MM.1S (cell line): Measurements from ENCODE around the gene CTNNA3.

Experiments
- DNase-seq: peaks from one replicate; pipeline ENCODE4 v3.0.0-alpha.2; 2015
- H2AFZ ChIP-seq: fragments of 300-600 bp; sonication (generic); 2 replicates; pipeline ENCODE4 v1.6.0; 2016; ENCODE audit warnings: antibody characterized with exemption, low read length
- H3F3A ChIP-seq: fragments of 300-600 bp; sonication (generic); 2 replicates; pipeline ENCODE4 v1.6.1; 2016; ENCODE audit warnings: mild to moderate bottlenecking, antibody characterized with exemption, low read length, moderate library complexity, mixed read lengths; ENCODE audit not compliant: insufficient read depth
- H3K27ac ChIP-seq: fragments of 300-600 bp; sonication (generic); 2 replicates; pipeline ENCODE4 v1.5.1; 2016; ENCODE audit warnings: mild to moderate bottlenecking, low read length
- H3K27me3 ChIP-seq: fragments of 300-600 bp; sonication (generic); replicated peaks from 2 replicates; pipeline ENCODE4 v1.6.0; 2016; ENCODE audit warnings: low read length; ENCODE audit not compliant: insufficient read depth
- H3K36me3 ChIP-seq: fragments of 300-600 bp; sonication (generic); replicated peaks from 2 replicates; pipeline ENCODE4 v1.6.1; 2016; ENCODE audit warnings: mild to moderate bottlenecking, low read length, mixed read lengths; ENCODE audit not compliant: insufficient read depth
- H3K4me1 ChIP-seq: fragments of 300-600 bp; sonication (generic); 2 replicates; pipeline ENCODE4 v1.6.1; 2016; ENCODE audit warnings: low read length, mixed read lengths
- H3K4me2 ChIP-seq: fragments of 300-600 bp; sonication (generic); 2 replicates; pipeline ENCODE4 v1.6.0; 2016; ENCODE audit warnings: low read depth, low read length
- H3K4me3 ChIP-seq: fragments of 300-600 bp; sonication (generic); 2 replicates; pipeline ENCODE4 v1.5.1; 2016; ENCODE audit warnings: low read length, mixed read lengths
- H3K79me2 ChIP-seq: fragments of 300-600 bp; sonication (generic); 2 replicates; pipeline ENCODE4 v1.6.1; 2016; ENCODE audit warnings: mixed run types, low read length, mixed read lengths
- H3K9ac ChIP-seq: fragments of 300-600 bp; sonication (generic); 2 replicates; pipeline ENCODE4 v1.6.1; 2016; ENCODE audit warnings: low read length, mixed read lengths
- H3K9me2 ChIP-seq: fragments of 300-600 bp; sonication (generic); replicated peaks from 2 replicates; pipeline ENCODE4 v1.6.1; 2016; ENCODE audit warnings: mild to moderate bottlenecking, low read length, mixed read lengths; ENCODE audit not compliant: insufficient read depth
- H3K9me3 ChIP-seq: fragments of 300-600 bp; sonication (generic); replicated peaks from 2 replicates; pipeline ENCODE4 v1.6.1; 2016; ENCODE audit warnings: mild to moderate bottlenecking, low read length, mixed read lengths; ENCODE audit not compliant: insufficient read depth
- H4K20me1 ChIP-seq: fragments of 300-600 bp; sonication (generic); 2 replicates; pipeline ENCODE4 v1.6.1; 2016; ENCODE audit warnings: mild to moderate bottlenecking, low read length, moderate library complexity, mixed read lengths; ENCODE audit not compliant: insufficient read depth
- CTCF ChIP-seq: fragments of 300-600 bp; sonication (generic); IDR thresholded peaks from 2 replicates; pipeline ENCODE4 v1.5.1; 2016; ENCODE audit warnings: antibody characterized with exemption, low read length, mixed read lengths
- EZH2 ChIP-seq: fragments of 300-600 bp; sonication (generic); optimal IDR thresholded peaks from 2 replicates; pipeline ENCODE3; 2017; ENCODE audit warnings: low read depth, mild to moderate bottlenecking, antibody characterized with exemption, low read length, mixed read lengths
- EZH2phosphoT487 ChIP-seq: fragments of 300-600 bp; sonication (generic); IDR thresholded peaks from 2 replicates; pipeline ENCODE4 v1.6.1; 2018; ENCODE audit warnings: antibody characterized with exemption, low read length

The CTNNA3 gene

GRCh38 chr10:66792441-66792840 lies 903.6 kb downstream of the CTNNA3 start:
- H3K4me1 ChIP-seq: no peaks in the 10 kb centered on the region

GRCh38 chr10:66788178-66788987 lies 907.6 kb downstream of the CTNNA3 start:
- no peaks in the 10 kb centered on the region for H4K20me1 ChIP-seq
- H3K79me2 ChIP-seq: no peaks in the 10 kb centered on the region
- H3K9me2 ChIP-seq: no peaks in the 10 kb centered on the region
- peak overlapping the region; percentile 59 for H3K4me2 ChIP-seq
- H3K9ac ChIP-seq: peak overlapping the region; percentile 4; the same call in 1 of the 2 replicates
- no peak for TF ChIP-seq EZH2phosphoT487
- no peak for TF ChIP-seq CTCF
- TF ChIP-seq EZH2: no peak
- no peaks in the 10 kb centered on the region for H3K27me3 ChIP-seq
- H3K9me3 ChIP-seq: no peaks in the 10 kb centered on the region
- no peaks in the 10 kb centered on the region for H3K36me3 ChIP-seq
- no peaks in the 10 kb centered on the region for H3F3A ChIP-seq
- no peak for DNase-seq
- no peaks in the 10 kb centered on the region for H3K4me1 ChIP-seq
- no peak overlapping the region for H3K27ac ChIP-seq
- H3K4me3 ChIP-seq: peak overlapping the region; percentile 20; the same call in 1 of the 2 replicates
- H2AFZ ChIP-seq: peak overlapping the region; percentile 60

More at GRCh38 chr10:66792441-66792840, 903.6 kb downstream of the CTNNA3 start:
- Histone ChIP-seq H4K20me1 (no peaks in the 10 kb centered on the region), H3K9ac (no peak overlapping the region), H3F3A (no peaks in the 10 kb centered on the region), H3K36me3 (no peaks in the 10 kb centered on the region), H3K9me2 (no peaks in the 10 kb centered on the region), H3K4me3 (no peak overlapping the region), H3K27me3 (no peaks in the 10 kb centered on the region), H2AFZ (no peak overlapping the region), H3K79me2 (no peaks in the 10 kb centered on the region), H3K9me3 (no peaks in the 10 kb centered on the region), H3K27ac (no peak overlapping the region), H3K4me2 (no peak overlapping the region)
- DNase-seq: no peak
- TF ChIP-seq EZH2 (no peak), EZH2phosphoT487 (no peak), CTCF (no peak)

- Histone ChIP-seq H3K4me2 (no peak overlapping the region), H4K20me1 (no peaks in the 10 kb centered on the region), H3K9ac (no peak overlapping the region), H3K27ac (no peak overlapping the region), H3F3A (no peaks in the 10 kb centered on the region), H2AFZ (no peak overlapping the region), H3K36me3 (no peaks in the 10 kb centered on the region), H3K79me2 (no peaks in the 10 kb centered on the region), H3K4me3 (no peak overlapping the region), H3K27me3 (no peaks in the 10 kb centered on the region), H3K9me2 (no peaks in the 10 kb centered on the region), H3K4me1 (no peaks in the 10 kb centered on the region), H3K9me3 (no peaks in the 10 kb centered on the region)
- no peak for TF ChIP-seq CTCF
- TF ChIP-seq EZH2: no peak
- TF ChIP-seq EZH2phosphoT487: no peak
- no peak for DNase-seq
Measured at GRCh38 chr10:66786709-66787108, 909.3 kb downstream of the CTNNA3 start.
